GM18868 (cell line): ENCODE results near the gene GALNT9.

Experiments
- ATAC-seq: cut with Tn5 transposase; IDR thresholded peaks from one replicate; pipeline ENCODE4 v1.9.1; 2021; ENCODE audit warnings: mild to moderate bottlenecking, moderate library complexity; ENCODE audit not compliant: unreplicated experiment

The GALNT9 gene

DNA sequence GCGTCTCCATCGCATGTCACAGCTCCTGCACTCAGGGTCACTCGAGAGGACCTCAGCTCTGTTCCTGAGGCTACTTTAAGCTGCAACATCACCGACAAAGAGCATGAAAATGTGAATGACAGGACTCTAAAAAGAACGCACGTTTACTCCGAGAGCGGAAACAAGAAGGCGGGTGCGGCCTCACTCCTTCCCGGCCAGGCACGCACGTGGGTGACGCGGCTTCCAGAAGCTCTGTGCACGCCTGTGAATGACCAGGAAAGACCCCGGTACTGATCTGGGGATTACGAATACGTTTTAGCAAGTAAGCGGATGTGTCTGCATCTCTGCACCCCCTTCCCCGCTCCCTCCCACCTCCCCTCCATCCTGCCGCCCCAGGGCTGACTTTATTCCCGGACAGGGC is 15.2 kb upstream of the GALNT9 start:
- ATAC-seq: no peak

DNA sequence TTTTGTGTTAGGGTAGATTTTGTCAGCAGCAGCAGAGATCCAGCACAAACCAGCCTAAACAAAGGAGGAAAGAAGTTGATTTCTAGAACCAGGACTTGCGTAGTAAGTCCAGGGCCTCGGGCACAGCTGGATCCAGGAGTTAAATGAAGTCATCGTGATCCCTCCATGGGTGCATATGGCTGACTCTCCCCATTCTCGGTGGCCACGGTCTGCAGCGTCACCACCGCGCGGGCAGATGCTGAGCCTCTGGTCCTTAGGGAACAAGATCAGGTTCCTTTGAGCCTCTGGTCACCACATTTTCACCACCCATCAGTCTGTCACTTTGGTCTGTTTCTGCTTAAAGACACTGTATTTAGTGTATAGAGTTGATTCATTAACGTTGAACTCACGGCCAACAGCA is 14.8 kb upstream of the GALNT9 start:
- ATAC-seq: no peak

DNA sequence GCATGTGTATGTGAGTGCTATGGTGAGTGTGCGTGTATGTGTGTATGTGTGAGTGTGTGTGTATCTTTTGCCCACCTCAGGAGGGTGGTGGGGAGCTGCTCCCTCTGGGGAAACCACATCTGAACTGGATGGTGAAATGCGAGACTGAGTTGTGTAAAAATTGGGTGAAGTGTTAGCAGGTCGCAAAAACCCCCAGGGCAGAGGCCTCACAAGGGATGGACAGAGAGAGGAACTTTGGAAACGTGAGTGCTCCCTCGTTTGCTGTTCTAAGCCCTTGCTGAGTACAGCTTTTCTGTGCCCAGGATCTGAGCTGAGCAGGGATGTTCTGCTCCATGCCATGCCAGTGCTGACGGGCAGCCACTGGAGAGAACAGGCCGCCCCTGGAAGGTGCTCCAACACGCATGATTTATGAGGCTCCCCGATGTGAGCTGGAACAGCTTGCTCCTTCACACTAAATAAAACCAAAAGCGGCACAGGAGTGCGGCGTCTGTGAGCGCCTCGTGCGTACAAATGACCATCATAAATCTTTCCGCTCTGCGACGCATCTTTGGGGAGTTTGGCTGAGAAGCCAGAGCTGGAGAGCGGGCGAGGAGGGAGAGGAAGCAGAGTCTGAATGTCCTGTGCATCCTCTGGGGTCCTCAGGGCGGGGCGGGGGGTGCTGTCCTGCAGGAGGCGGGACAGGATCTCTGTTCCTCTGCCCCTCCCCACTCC is 14.1 kb upstream of the GALNT9 start:
- no peak for ATAC-seq

DNA sequence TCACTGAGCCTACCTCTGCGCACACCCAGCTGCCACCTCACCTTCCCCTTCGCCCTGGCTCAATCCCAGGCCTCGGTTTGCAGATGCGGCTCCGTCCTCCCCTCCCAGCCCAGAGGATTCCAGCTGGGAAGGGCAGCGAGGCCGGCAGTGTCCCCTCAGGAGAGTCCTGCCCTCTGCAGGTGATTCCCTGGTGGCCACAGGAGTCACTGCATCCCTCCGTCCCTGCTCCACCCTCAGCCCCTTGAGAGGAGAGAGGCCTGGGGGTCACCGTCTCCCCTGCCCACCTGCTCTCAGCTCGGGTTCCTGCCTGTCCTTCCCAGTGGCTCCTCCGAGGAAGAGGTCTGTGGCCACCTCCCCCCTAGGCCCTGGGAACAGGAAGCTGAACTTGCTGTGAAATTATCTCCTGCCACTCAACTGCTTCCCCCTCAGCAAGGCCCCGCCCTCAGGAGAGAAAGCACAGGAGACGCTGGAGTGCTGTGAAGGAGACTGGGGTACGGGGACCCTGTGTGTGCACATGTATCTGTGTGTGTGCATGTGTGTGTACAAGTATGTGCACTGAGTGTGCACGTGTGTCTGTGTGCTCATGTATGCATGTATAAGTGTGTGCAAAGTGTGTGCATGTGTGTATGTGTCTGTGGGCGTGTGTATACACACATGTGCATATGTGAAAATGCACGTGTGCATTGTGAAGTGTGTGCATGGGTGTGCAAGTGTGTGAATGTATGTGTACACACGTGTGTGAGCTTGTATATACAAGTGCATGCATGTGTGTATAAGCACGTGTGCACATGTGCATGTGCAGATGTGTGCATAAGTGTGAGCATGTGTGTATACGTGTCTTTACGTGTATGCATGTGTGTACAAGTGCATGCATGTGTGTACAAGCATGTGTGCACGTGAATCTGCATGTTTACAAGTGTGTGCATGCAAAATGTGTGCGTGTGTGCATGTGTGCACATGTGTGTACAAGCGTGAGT is 13.2 kb upstream of the GALNT9 start:
- no peak for ATAC-seq

DNA sequence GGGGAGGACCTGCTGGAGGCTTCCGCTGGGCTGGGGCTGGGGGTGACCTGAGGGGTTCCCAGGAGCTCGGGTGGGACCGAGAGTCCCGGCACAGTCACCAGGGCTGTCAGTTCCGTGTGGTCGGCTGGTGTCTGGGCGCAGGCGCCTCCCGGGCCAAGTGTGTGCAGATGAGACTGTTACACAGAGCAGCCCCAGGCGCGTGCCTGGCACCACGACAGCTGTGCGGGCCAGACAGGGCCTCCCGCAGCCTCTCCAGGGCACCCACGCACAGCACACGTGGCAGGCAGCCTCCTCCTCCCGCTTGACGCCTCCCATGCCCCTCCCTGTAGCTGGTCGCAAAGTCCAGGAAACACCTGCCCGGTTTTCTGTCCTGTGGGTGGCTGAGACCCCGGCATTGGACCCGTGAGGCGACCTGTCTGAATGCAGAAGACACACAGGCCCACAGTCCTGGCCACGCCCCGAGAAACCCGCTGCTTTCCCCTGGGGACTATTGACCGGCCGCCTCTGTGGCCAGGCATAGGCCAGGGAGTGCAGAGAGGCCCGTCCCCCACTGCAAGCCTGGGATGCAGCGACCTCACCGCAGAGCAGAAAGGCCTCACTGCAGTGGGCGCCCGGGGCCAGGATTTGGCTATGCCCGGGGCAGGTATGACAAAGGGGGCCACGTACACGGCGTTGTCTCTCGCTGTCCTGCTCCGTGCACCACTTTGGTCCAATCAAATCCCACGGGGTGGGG is 12.1 kb upstream of the GALNT9 start:
- no peak for ATAC-seq

DNA sequence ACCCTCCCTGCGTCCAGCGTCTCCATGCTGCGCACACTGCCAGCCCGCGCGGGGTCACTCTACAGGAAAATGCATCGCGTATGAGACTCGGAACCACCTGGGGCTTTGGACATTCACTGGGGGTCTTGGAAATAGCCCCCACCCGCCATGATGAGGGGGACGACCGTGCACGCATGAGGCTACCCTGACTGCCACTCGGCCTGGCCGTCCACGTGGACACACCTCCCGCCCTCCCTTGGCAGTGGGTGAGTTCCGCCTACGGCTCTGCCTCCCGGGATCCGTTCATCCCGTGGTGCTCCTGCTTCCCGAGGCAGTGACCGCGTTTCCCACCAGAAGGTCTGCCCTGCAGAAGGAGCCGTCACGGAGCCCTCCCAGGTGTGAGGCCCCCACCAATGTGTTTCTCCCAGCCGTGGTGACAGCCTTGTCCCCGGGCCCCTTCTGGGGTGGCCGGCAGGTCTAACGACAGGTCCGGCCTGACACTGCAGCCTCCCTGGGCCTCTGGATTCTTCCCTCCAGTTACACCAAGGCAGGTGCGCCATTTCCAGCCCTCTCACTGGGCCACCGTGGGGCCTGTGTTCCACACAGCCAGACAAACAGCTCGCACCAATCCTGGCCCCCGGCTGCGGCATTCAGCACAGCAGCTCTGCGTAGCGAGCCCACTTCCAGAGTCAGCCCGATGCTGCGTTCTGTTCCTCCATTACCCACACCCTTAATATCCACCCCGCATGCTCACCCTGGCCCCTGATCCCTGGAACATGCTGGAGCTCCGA is 11.1 kb upstream of the GALNT9 start:
- ATAC-seq: no peak

DNA sequence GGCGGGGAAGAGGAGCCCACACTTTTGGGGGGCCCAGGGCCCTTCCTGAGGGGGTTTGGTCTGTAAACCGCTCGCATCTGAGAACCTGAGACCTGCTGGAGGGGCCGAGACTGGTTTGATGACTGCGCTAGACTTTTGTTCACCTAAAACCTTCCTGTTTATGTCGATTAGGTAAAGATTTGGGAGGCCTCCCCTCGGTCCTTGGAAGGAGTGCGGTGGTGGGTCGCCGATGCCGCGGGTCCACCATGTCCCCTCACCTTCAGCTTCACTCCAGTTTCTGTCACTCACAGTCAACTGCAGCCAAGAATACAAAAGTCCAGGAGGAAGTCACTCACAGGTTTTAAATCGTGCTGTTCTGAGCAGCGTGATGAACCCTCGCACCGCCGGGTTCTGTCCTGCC is 10.5 kb upstream of the GALNT9 start:
- no peak for ATAC-seq

DNA sequence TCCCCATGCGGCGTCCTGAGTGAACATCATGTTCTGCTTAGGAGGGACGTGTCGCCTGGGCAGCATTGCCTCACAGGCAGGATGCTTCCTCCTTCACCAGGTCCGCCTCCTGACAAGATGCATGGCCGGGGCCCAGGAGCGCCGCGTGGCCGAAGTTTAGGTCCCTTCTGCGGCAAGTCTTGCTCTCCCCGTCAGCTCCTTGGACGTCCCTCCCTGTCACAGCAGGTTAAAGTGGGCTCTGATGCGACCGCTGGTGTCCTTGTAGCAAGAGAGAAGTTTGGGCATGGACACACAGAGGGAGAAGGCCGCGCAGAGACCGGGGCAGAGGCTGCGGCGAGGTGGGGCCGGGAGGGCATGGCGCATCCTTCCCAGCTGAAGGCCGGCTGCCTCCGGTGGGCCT is 9.4 kb upstream of the GALNT9 start:
- ATAC-seq: no peak

DNA sequence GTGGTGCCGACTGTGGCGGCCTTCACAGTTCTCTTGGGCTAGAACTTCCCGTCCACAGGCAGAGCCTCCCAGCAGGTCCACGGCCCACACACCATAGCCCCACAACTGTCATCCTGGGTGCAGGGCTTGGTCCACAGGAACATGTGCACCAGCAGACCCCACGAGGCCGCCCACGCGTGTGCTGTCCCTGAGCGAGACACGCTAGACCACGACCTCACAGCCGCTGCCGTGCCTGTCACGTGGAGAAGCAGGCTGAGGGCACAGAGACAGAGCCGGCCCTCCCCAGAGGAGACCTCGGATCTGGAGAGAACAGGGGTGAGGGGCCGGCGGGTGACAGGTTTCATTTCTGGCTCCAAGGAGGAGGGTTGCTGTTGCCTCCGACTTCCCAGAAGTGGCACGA is 8.9 kb upstream of the GALNT9 start:
- no peak for ATAC-seq

DNA sequence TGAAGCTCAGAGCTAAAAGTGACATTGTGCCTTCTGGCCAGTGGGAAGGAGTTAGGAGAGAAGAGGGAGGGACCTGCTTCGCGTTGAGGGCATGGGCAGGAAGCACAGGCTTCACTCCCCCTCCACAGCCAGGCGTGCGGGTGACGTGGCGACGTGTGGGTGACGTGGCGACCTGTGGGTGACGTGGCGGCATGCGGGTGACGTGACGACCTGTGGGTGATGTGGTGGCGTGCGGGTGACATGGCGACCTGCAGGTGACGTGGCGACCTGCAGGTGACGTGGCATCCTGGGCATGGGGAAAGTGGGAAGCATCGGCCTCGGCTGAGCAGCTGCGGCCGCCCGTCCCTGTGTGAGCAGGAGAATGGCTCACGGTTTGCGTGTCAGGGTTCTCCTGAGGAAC is 8.2 kb upstream of the GALNT9 start:
- no peak for ATAC-seq

DNA sequence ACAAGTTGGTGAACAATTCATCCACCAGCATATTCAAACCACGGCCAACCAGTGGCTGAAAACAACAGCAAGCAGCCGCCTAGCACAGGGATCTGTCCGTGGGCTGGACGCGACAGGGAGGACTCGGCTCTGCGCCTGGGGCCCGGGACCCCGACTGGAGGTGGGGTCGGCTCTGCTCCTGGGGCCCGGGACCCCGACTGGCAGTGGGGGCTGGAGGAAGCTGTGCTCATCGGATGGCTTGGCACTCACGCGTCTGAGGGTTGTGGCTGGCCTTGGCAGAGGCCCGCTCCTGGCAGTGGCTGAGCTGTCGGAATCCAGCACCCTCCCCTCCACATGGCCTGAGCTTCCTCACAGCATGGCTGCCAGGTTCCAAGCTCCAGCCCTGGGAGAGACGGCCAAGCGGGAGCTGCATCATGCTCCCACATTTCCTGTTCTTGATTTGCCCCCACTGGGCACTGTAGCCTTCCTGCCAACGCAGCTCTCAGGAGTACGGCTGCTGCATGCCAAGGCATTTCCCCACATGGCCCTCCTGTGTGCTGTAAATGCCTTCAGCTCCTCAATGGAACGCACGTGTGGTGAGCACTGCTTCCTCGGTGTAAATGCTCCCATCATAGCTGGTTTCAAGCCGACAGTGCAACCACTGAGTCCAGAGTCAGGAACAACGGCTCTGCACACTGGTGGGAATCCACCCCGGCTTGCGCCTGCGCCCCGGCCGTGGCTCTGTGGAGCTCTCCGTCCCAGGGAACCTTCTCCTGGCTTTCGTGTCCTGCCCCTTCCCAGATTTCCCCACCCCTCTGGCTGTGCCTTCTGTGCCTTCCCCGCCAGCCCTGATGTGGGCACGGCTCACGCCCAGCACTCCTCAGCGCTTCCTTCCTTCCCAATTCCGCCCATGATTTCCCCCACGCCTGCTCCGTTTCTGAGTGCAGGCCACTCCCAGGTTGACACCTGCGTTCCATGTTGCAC is 7.3 kb upstream of the GALNT9 start:
- ATAC-seq: no peak

DNA sequence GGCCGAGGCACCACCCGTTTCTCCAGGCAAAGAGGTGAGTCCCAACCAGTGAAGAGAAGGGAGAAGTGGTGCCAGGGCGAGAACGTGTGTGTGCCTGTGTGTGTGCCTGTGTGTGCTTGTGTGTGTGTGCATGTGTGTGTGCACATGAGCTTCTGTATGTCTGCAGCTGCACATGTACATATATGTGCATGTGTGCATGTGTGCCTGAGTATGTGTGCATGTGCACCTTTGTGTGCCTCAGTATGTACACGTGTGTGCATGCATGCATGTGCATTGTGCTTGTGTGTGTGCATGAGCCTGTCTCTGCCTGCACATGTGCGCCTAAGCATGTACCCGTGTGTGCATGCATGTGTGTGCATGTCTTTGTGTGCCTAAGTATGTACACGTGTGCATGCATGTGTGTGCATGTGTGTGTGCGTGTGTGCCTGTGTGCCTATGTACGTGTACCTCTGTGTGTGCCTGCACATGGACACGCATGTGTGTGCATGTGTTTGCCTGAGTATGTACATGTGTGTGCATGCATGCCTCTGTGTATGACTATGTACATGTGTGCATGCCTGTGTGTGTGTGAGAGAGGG is 5.9 kb upstream of the GALNT9 start:
- no peak for ATAC-seq

DNA sequence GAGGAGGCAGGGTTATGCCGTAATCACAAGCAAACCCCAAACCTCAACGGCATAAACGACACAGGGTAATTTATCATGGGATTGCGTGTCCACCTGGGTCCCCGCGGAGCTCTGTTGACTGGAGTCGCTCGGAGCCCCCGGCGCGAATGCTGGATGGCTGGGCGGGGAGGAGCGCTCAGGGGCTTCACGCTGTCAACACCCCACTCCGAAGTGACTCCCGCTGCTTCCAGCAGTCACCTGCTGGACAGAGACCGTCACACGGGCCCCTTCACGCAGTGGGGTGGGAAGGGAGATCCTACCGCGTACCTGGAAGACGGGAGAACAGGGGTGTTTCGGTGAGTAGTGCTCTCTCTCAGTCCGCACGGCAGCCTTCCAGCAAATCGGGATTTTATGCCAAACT is 4.4 kb upstream of the GALNT9 start:
- ATAC-seq: no peak

DNA sequence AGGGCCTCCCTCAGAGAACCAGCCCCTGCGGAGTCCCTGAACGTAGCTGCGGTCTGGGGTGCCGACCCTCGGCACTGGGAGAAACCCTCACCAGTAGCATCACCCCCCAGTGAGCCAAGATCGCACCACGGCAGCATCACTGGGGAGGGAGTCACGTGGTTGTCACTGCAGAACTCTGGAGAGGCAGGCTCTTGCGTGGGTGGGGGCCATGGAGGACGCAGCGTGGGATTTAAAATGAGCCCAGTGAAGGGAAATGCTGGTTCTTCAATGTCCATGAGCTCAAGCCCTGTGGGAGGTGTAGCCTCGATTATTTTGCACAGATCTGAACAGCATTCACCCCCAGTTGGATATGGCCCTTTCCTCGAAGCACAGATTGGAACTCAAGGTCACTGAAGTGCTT is 3.9 kb upstream of the GALNT9 start:
- ATAC-seq: no peak

DNA sequence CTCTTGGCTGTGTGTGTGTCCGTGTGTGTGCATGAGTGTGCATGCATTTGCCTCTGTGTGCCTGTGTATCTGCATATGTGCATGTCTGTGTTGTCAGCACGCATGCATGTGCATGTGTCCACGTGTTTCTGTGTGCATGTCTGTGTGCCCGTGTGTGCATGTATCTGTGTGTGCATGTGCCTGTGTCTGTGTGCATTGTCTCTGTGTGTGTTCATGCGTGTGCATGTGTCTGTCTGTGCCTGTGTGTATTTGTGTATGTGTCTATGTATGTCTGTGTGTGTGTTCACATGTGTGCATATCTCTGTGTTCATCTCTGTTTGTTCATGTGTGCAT is 1.1 kb upstream of the GALNT9 start:
- ATAC-seq: no peak

DNA sequence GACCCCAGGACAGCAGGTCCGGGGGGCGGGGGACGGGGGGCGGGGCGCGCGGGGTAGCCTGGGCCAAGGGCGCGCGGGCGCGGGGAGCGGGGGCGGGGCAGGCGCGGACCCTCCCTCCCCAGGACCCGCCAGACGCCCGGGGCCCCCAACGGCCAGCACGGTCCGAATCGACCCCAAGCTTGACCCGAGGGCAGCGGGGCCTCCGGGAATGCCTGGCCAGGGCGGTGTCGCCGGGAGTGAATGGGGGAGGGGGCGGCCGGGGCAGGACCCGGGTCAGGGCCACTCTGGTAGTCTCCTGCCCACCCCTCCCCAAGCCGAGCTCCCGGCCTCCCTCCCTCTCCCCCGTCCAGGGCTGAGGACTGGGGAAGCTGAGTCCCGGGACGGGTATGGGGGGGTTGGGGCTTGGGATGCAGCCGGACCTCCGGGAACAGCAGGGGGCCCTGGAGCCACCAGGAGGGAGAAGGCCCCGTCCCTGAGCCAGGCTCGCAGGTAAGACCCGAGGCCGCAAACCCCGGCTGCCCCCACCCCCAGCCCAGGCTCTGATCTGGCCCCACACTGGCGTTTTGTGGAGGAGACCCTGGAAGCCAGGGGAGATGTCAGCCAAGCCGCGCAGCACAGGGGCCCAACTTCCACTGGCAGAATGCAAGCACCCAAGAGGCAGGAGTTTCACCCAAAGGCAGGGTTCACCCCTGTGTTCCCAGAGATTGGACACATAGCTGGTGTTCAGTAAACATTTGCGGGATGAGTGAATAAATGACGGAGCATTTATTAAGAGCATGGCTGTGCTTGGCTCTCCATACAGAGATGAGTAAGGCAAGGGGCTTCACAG is 545 bp upstream of the GALNT9 start:
- no peak for ATAC-seq

DNA sequence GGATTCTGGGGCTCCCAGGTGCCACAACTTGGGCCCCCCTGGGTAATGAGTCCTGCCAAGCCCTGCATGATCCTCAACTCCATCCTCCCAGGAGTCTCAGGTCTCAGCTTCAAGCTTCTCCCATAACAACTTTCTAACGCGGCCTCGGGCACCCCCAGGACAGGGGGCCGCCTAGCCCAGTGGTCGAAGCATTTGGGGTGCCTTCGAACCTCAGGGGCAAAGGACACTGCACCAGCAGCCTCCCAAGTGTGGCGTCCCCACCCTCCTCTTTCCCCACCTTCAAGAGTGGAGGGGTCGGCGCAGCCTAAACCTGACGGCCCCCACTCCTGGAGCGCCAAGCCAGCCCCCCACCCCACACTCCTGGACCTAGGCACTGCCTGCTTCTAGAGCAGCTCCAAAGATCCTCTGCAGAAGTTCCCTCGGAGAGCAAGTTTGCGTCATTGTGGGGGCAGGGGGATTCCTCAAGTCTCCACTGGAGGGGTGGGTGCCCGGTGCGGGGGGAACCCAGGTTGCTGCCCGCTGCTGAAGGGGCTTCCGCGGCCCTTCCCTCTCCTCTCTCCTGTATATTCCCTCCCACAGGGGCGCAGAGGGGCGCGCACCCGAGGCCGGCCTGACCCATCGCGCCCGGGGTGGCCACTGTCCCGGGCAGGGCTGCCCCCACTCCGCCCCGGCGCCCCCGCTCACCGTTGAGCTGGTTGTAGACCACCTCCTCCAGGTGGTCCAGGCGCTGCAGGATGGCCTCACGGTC is 933 bp downstream of the GALNT9 start:
- ATAC-seq: no peak
